GM18909 (cell line): ENCODE measurements around the gene WDR45B.

ENCODE experiments used
- ATAC-seq: cut with Tn5 transposase; IDR thresholded peaks from one replicate; pipeline ENCODE4 v1.9.1; 2021; ENCODE audit warnings: mild to moderate bottlenecking; ENCODE audit not compliant: unreplicated experiment, poor library complexity

The WDR45B gene

DNA sequence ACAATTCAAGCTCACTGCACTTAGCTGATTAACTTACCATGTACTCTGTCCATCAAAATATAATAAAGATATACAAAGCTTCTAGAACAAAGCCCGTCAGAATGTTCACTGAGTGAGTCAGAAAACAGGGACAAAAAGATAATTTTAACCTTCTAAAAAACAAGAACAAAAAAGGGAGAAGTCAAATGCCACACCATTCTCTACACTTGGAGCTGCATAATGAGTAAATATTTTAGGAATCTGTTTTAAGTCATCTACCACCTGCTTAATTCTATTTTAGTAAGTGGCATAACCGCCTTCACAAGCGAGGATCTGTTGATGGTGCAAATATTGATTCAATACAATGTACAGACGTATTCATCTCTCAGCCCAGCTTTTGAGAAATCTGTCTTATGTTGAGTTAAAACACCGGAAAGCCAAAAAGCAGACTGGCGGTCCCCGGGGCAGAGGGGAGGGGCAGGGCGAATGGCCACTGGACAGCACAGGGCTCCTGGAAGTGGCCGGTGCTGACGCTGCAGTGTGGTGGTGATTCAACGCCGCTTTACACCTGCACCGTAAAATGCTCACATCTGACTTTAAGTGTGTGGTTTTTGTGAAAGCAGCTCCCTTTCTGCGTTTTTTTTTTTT lies 30.1 kb upstream of the WDR45B start:
- ATAC-seq, result no peak

GRCh38 chr17:82677353-82677925 lies 29.2 kb upstream of the WDR45B start:
- ATAC-seq, result no peak

DNA sequence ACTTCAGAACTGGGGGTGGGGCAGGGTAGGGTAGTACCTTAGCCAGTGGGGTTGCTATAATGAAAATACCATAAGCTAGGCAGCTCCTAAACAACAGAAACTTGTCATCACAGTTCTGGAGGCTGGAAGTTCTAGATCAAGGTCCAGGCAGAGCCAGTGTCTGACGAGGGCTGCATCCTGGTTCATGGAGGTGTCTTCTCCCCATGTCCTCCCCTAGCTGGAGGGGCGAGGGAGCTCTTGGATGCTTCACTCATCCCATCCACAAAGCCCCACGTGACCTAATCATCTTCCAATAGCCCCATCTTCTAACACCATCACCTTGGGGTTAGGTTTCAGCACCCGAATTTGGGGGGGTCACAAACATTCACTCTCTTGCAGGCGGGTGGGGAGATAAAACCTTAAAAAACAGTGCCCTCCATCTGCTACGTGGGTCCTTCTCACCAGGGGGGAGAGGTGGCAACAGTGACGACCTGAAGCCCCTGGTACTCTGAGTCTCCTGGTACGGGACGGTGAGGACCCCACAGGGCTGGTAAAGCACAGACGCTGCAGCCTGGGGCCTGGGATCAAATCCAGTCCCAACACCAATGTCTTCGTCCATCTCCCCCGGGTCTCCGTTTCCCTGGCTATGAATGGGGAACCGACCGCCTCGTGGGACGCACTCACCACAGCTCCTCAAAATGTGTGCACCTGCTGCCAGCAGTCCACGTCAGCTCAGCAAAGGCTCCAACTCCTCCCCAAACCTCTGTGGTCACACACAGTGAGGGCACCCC lies 27.4 kb upstream of the WDR45B start:
- no peak for ATAC-seq

- no peak for ATAC-seq
These were observed 26.6 kb upstream of the WDR45B start for GRCh38 chr17:82674656-82675475.

DNA sequence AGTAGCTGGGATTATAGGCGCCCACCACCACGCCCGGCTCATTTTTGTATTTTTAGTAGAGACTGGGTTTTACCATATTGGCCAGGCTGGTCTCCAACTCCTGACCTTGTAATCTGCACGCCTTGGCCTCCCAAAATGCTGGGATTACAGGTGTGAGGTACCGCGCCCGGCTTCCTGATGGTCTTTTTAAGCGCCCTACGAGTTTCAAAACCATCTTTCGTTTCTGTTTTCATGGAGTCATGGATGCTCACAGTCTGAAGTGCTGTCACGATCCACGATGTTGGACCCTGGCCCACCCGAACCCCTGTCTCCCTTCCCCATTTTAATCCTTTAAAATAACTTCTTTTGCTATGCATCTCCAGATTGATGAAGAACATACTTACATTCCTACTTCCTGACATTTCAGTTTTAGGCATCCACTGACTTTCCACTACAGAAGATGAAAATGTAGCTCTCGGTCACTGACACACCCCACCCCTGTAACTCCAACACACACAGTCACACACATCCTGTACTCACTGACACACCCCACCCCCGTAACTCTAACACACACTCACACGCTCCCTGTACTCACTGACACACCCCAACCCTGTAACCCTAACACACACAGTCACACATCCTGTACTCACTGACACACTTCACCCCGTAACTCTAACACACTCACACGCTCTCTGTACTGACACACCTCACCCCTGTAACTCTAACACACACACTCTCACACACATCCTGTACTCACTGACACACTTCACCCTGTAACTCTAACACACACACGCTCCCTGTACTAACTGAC lies 22.6 kb upstream of the WDR45B start:
- no peak for ATAC-seq

GRCh38 chr17:82668631-82669099 lies 20.4 kb upstream of the WDR45B start:
- ATAC-seq, result no peak

- ATAC-seq, result no peak
These were observed 19.9 kb upstream of the WDR45B start for GRCh38 chr17:82668024-82668630.

DNA sequence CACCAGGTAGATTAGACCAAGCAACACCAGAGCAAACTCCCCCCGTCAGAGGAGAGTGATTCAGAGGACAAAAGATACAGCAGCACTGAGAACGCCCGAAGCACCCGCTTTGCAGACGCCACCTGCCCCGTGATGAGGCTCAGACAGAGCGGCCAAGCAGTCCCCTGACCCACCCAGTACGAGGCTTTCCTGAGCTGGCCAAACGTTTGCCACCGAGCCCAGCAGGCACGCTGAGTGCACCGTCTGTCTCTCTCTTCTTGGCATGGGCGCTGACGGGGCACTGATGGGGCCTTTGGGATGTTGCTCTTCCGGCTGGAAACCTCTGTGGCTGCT lies 19.4 kb upstream of the WDR45B start:
- no peak for ATAC-seq

GRCh38 chr17:82666931-82667667 lies 18.9 kb upstream of the WDR45B start:
- no peak for ATAC-seq

GRCh38 chr17:82665891-82666290 lies 17.6 kb upstream of the WDR45B start:
- ATAC-seq, result no peak

GRCh38 chr17:82665217-82665616 lies 17.0 kb upstream of the WDR45B start:
- ATAC-seq, result no peak

DNA sequence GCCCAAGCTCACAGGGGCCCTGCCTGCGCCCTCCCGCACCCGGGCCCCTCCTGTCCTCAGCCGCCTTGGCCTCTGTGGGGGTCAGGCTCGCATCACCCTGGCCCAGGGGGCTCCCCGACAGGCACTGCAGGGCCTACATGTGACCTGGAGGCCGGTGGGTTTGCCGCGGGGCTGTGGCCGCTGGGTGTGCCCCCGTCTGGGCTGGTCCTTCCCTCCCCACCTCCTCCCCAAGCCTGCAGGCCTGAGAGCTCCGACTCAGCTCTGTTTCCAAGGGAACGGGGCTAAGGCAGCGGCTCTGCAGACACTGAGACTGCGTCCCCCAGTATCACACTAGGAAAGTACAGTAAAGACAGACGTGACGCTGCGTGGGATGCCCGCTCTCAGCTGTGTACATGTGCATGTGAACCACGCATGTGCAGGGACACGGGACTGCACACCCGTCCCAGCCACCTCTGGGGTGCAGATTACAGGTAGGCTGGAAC lies 16.5 kb upstream of the WDR45B start:
- no peak for ATAC-seq

DNA sequence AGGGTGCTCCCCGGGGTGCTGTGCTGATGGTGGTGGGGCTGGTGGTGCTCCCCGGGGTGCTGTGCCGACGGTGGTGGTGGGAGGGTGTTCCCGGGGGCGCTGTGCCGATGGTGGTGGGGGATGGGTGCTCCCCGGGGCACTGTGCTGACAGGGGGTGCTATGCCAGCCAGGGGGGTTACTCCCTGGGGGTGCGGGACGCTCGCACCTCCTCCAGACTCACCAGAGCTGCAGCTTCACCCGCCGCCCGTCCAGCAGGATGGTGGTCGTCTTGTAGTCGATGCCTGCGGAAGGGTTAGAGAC lies 16.0 kb upstream of the WDR45B start:
- ATAC-seq, result no peak

DNA sequence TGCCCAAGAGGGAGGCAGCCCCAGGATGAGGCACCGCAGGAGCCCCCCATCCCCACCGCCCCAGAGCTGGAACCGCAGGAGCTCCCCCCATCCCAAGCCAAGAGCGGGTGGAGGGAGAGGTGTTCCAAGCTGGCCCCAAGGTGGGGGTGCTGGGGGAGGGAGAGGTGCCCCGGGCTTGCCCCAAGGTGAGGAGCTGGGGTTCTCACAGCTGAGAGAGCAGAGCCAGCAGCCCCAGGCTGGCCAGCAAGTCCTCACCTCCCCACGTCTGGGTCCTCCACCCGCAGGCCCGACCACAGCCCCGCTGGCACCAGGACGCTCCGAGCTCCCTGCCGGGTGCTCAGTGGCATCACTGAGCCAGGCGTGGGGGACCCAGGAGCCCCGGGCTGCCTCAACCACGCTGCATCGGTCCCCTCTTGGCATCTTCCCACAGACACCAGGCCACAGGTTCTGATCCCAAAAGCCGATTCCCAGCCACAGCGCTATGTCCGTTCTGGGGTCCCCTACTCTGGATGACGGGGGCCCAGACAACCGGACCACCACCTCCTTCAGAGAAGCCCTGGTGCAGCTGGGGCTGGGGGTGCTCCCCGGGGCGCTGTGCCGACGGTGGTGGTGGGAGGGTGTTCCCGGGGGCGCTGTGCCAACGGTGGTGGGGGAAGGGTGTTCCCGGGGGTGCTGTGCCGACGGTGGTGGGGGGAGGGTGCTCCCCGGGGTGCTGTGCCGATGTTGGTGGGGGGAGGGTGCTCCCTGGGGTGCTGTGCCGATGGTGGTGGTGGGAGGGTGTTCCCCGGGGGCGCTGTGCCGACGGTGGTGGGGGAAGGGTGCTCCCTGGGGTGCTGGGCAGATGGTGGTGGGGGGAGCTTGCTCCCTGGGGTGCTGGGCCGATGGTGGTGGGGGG lies 15.4 kb upstream of the WDR45B start:
- ATAC-seq, result no peak

DNA sequence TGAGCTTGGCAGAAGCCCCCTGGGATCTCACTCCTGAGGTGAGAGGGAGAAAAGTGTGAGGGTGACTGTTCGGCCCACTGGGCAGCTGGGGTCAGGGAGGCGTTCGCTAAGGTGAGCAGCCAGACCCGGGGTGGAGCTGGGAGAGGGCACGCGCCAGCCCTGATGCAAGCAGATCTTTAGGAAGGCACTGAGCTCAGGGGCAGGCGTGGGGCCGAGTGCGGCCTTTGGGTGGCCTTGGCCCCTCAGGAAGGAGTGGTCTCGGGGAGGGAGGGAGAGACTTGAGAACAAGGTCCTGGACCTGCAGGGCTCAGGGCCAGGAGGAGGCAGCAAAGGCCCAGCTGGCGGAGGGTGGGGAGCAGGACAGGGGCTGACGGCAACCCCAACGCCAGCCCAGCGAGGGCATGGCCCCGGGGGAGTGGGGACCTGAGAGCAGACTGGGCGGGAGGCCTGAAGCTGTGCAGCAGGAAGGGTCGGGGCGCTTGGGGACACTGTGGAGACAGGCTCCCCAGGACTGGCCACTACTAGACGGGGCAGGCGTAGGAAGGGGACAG lies 14.5 kb upstream of the WDR45B start:
- no peak for ATAC-seq

DNA sequence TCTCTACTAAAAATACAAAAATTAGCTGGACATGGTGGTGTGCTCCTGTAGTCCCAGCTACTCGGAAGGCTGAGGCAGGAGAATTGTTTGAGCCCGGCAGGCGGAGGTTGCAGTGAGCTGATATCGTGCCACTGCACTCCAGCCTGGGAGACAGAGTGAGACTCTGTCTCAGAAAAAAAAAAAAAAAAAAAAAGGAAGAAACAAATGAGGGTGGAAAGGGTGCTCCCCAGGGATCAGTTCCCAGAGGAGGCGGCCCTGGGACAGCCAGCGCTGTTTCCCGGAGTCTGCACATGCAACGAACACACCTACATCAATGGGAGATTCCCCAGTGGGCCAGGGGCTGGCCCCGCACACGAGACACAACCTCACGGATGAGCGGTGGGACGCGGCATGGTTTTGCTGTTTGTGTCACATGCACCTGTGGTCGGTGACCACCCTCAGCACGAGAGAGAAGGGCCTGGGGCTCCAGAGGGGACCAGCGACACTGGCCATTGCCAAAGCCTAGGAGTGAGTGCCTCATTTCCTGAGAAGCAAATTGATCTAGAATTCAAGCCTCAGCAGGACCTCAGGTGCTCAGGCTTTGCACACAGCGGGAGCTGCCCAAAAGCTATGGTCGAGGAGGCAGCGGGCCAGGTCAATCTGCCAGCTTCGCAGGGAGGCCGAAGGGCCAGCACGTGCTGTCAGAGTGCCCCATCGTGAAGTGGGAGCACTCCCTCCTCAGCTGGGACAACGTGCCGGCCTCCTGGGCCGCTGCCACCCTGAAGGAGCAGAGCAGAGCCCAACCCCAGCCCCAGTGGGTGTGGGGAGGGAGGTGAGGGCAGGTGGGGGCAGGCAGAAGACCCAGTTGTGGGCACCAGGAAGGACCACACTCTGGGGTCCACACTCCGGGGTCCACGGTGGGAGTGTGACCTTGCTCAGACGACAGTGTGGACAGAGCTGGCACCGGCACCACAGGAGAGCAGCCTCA lies 13.8 kb upstream of the WDR45B start:
- no peak for ATAC-seq

- ATAC-seq, result no peak
These were observed 11.6 kb upstream of the WDR45B start for GRCh38 chr17:82659886-82660285.
